Measurements from ENCODE around the gene UNC13B.

The UNC13B gene

DNA sequence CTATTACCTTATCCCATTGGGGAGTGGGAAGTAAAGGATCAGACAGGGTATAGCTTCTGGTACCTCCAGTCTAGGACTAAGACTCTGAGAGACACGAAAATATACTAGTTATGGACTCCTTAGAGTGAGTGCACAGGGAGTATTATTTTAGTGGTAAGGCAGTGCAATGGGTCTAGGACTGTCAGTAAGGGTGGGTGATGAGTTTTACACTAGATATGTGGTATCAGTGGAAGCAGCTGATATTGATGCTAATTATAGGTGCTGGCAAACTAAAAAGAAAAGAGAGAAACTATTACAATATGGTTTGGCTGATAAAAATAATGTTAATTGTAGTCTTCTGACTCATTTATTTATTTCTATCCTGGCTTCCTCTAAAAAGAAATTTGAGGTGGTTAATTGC, 118.6 kb downstream of the UNC13B start:
- DNase-seq: no peak

DNA sequence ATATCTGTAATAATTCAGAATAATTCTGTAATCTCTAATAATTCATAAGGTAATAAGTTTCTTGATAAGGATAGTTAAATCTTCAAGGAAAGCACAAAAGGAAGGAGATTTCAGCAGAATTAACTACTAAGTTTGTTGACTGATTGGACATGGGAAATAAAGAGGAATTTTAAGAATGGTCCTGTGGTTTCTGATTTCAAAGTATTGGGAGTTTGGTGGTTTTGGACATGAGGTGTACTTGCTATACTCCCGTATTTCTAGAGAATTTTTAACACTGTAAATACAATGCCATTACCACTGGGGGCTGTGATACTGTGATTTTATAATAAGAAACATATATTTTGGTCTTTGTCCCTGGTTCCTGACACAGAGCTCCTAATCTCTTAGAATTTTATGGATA, 123.9 kb downstream of the UNC13B start:
- no peak for DNase-seq

- no peak for DNase-seq
Observed at GRCh38 chr9:35286381-35286780, 124.6 kb downstream of the UNC13B start.

DNA sequence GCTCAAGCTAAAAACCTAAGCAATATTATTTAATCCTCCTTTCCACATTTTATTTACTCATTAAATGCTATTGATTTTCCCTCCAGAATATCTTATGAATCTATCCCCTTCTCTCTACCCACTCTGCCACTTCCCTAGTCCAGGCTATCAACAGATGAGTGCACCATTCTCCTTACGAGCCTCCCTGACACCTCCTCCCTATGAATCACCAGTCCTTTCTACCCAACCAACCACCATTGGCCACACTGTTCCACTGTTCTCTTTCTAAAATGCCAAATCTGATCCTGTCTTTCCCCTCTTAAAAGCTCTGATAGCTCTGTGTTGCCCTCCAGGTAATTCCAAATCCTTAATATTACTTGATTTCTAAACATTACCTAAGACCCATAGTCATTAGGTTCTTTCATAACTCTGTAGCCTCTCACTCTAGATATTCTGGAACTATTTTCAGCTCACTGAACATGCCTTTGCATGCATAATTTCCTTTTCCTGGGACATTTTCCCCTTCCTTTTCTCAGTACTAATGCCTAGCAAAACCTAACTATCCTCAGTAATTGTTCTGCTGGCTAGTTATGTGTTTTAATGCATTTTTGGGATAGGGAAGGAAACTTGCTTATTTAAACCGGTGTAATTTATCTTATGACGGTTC, 126.3 kb downstream of the UNC13B start:
- DNase-seq: no peak

- DNase-seq: no peak
Observed at GRCh38 chr9:35288778-35289177, 127.0 kb downstream of the UNC13B start.

DNA sequence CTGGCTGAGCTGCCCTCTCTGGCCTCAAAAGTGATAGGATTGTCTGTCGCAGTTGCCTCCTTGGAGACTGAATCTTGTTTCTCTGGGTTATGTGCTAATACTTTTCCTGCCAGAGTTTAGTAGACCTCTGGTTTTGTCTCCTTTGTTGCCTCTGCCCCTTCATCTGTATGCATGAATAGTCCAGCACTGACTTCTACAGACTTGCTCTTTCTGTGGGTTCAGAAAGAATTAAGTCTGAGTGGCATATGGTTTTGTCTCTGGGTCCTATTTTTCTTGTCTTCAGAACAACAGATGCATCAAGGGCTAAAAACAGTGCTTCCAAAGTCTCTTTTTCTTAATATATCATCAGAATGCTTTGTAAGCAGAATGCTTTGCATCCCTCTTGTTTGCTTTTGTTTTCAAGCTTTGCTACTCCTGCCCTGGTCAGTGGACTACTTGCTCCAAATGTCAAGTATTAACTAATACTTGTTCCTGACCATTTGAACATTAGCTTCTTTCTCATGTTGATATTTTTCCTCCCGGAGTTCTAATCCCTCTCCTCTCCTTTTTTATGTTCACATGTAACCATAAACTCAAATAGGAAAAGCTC, 131.7 kb downstream of the UNC13B start:
- DNase-seq: no peak

GRCh38 chr9:35294066-35294465, 132.3 kb downstream of the UNC13B start:
- no peak for DNase-seq

GRCh38 chr9:35294556-35294955, 132.7 kb downstream of the UNC13B start:
- no peak for DNase-seq

DNA sequence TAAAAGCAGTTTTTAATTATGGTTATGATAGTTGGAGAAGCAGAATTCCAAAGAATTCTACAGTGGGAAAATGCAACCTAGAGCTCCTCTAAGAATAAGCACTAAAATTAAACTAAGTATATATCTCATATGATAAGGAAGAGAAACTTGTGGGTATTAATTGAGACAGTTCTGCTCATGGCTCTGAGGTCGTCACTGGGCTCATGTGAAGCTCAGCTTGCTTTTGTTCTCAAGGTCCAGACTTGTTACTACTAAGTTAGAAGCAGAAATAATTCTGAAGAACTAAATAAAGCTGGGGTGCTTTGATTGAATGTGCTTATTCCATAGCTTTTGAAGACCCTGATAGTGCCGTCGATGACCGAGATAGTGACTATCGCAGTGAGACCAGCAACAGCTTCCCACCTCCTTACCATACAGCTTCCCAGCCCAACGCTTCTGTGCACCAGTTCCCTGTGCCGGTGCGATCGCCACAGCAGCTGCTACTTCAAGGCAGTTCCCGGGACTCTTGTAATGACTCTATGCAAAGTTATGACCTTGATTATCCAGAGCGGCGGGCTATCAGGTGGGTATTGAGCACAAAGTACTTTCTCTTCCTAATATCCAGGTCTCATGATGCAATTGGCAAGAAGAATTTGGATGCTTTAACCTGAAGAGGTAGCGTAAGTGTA, 133.7 kb downstream of the UNC13B start:
- no peak for DNase-seq

DNA sequence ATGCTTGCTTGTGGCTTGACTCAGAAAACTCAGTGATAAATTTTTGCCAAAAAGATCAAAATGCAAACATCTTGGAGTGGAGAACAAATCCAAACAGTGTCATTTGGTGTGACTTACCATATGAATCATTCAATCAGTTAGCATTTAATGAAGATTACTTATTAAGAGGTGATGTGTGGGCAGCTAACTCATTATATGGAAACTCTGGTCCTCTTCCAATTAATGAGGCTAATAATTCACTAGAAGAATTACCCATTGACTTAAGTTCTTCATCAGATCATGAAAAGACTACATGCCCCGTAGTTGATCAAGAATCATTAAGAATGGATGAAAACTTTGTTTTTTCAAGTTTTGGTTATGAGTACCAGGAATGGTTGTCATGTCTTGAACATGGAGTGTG, 141.8 kb downstream of the UNC13B start:
- DNase-seq: no peak

DNA sequence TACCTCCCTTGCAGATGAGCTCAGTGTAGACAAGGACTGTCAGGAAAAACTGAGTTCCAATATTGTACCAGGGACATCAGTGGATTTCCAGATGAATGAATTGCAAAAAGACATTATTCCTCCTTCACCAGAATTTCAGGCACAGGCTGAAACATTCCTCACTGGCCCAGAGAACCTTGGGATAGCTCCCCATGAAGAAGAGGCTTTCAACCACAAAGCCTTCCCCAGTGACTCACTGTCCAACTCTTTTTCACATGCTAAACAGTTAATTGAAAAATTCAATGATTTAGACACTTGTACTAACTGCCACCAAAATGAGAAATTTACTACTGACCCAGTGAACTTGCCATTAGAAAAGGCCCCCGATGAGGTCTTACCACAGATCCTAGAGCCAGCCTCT, 144.5 kb downstream of the UNC13B start:
- no peak for DNase-seq

DNA sequence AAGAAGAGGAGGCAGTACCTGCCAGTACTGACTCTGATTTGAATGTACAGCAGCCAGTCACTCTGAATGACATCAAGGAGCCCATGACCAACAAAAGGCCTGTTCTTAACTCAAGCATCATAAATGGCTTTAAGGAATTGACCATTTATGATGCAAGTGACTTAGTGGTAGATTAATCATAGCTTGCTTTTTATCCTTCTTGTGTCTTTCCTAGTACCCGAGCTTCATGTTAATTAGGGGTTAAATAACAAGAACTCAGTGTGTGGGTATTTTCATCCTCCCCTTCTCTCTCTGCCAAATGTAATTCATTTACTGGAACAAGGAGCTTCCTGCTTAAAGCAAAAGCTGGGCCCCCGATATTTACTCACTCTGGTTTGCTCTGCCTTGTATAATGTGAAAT, 146.5 kb downstream of the UNC13B start:
- no peak for DNase-seq

GRCh38 chr9:35311891-35312639, 150.3 kb downstream of the UNC13B start:
- no peak for DNase-seq

GRCh38 chr9:35313460-35313859, 151.7 kb downstream of the UNC13B start:
- DNase-seq: no peak

DNA sequence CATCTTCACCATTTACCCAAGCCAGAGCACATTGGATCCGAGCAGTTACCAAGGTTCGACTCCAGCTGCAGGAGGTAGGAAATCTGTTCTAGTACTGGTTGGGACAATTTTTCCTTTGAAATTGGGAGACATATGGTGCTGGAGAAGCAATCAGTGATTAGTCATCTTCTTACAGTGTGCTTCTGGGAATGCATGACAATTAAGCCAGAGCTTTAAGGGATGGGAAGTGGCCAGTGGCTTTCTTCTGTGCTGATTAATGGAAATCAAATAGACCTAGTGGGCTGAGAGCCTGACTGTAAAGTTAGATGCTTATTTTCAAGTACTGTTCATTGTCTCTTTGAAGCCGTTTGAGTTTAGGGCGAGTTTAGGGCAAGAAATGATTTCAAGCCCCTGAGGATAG, 152.1 kb downstream of the UNC13B start:
- no peak for DNase-seq

GRCh38 chr9:35318741-35319140, 156.9 kb downstream of the UNC13B start:
- DNase-seq: no peak

- DNase-seq: no peak
Observed at GRCh38 chr9:35322075-35322885, 160.5 kb downstream of the UNC13B start.

DNA sequence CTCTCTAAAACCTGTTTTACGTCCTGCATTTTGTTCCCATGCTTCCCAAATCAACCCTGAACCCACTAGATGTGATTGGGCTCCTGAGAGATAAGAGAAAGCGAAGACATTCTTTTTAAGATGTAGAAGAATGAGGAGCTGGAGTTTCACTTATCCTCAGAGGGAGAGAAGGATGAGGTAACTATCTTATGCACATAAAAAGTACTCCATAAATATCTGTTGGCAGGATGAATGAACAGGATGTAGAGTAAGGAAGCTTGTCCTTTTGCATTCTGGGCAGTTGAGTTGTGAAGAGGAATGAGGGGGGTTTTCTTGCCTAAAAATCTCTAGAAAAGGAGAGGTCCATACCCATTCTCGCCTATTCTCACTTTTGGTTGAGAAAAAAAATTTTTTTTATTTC, 163.2 kb downstream of the UNC13B start:
- no peak for DNase-seq

DNA sequence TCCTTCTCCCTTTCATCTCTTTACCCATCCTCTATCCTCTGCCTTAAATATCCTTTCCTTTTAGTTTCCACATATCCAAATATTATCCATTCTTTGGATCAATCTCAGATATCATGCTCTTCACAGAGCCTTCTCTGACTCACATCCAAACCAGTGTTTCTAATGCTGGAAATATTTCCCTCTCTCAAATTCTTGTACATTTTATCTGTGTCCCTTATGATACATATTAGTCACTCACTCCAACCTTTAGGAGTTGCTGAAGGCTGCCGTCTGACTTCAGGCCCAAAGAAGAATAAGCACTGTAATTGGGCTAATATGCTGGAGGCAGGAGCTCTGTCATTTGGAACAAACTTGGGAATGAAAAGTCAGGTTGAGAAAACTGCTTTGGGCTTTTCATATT, 171.7 kb downstream of the UNC13B start:
- no peak for DNase-seq

- no peak for DNase-seq
Observed at GRCh38 chr9:35335164-35335563, 173.4 kb downstream of the UNC13B start.

DNA sequence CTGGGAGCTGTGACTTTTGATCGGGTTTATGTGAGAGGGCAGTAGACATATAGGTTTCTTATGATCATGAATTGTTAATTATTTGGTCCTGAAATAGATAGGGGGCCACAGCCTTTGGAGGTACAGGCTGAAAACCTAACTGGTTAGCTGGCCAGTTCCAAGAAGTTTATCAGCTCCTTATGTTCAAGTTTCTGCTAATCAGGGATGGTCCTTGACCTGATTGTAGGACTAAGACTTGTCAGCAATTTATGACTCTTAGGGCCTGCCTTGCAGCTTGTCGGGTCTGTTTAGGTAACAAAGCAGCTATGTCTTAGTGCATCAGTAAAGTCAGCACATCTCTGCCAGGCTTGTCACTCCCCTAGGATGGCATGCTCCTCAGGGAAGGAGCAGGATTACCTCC, 176.3 kb downstream of the UNC13B start:
- DNase-seq: no peak

- DNase-seq: no peak
Observed at GRCh38 chr9:35338561-35339274, 176.9 kb downstream of the UNC13B start.
